Mucosa of descending colon (tissue), 3 donors: Measurements from ENCODE around the gene LSS. TPM values are rescaled to one million over a fixed set of nuclear protein-coding genes. Genes with fewer than 3 reads are reported as not detected.
A peak's percentile ranks its signal among the peaks of the same experiment; 100 is the strongest.
"Not testable (repeated sequence)": the region's sequence is repeated elsewhere in the genome, so short reads cannot be mapped to it uniquely, and the experiment has no call there.

ENCODE experiments used
- ATAC-seq: fragments of 200-7000 bp; cut with Tn5 transposase; one replicate; pipeline ENCODE4 v1.9.1; 2020; ENCODE audit warnings: mild to moderate bottlenecking, moderate library complexity
- DNase-seq, 3 donors: peaks; one replicate each; pipeline ENCODE4 v3.0.0-alpha.2; 2020
- H3K36me3 ChIP-seq: fragments of 200-600 bp; one replicate; pipeline ENCODE4 v1.8.0; 2021; ENCODE audit warnings: low read depth, mild to moderate bottlenecking
- H3K4me1 ChIP-seq: fragments of 200-600 bp; one replicate; pipeline ENCODE4 v1.8.0; 2021; ENCODE audit warnings: low read depth, mild to moderate bottlenecking
- H3K4me3 ChIP-seq: fragments of 200-600 bp; one replicate; pipeline ENCODE4 v1.8.0; 2021; ENCODE audit warnings: mild to moderate bottlenecking
- H3K9me3 ChIP-seq: fragments of 200-600 bp; one replicate; pipeline ENCODE4 v1.8.0; 2021; ENCODE audit warnings: mild to moderate bottlenecking
- intact Hi-C, 2 donors: fragments of 100-400 bp; cut with DNase I in 1 of 2; cut with micrococcal nuclease in 1 of 2; formaldehyde crosslinking; loops; one replicate each; pipeline versions ENCODE4 v1.11.0 to v1.11.1; 2022; cut with DNase I, micrococcal nuclease
- total RNA-seq, 3 donors: library from RNA; stranded (reverse); fragmentation: NEBNext Ultra II Directional in 2 of 3; extraction: Animal tissue kit (Norgen Biotek cat#: 25700) in 2 of 3; gene quantifications; one replicate each; pipeline versions ENCODE4 v1.2.1 to v1.2.4, GENCODE V29; 2021 to 2023
- TF ChIP-seq, protein P1 (sequence below): fragments of 200-600 bp; IDR thresholded peaks from one replicate; pipeline ENCODE4 v1.8.0; 2022; ENCODE audit warnings: antibody characterized with exemption, mild to moderate bottlenecking
- donor health status: DM: no; HTN: no; CAD: no; lungs with moderate emphysema.
- donor health status: DM: no; HTN: no; CAD: no.
- donor health status: DM: no; HTN: yes; CAD: no.

Gene LSS
- total RNA-seq, 3 donors from 2014 or later: 72.6 to 84.8 (median 81.1) TPM

DNA sequence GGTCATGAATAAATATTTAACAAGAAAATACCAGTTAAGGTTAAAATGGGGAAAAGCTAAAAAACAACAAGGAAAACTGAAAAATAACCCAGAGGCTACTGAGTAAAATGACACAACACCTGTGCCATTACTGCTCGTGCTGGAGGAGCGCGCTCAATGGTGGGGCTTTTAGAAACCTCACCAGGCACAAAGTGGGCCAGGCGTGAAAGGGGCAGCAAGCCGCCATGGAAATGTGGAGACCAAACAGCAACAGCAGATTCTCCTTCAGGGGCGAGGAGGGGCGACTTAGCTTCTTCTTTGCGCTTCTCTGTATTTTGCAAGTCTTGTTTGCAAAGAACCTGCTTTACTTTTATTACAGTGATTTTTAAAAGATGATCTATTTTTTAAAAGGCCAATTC lies 25.4 kb downstream of the LSS start:
- ATAC-seq (no peak), DNase-seq (no peak)
- H3K4me3 ChIP-seq: no peak overlapping the region
- TF ChIP-seq, protein P1, sequence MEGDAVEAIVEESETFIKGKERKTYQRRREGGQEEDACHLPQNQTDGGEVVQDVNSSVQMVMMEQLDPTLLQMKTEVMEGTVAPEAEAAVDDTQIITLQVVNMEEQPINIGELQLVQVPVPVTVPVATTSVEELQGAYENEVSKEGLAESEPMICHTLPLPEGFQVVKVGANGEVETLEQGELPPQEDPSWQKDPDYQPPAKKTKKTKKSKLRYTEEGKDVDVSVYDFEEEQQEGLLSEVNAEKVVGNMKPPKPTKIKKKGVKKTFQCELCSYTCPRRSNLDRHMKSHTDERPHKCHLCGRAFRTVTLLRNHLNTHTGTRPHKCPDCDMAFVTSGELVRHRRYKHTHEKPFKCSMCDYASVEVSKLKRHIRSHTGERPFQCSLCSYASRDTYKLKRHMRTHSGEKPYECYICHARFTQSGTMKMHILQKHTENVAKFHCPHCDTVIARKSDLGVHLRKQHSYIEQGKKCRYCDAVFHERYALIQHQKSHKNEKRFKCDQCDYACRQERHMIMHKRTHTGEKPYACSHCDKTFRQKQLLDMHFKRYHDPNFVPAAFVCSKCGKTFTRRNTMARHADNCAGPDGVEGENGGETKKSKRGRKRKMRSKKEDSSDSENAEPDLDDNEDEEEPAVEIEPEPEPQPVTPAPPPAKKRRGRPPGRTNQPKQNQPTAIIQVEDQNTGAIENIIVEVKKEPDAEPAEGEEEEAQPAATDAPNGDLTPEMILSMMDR: no peak
- H3K4me1 ChIP-seq: no peaks in the 10 kb centered on the region
- H3K36me3 ChIP-seq: peaks cover 3% of the 10 kb centered on the region
- no peaks in the 10 kb centered on the region for H3K9me3 ChIP-seq
- intact Hi-C loops: no loop called here

DNA sequence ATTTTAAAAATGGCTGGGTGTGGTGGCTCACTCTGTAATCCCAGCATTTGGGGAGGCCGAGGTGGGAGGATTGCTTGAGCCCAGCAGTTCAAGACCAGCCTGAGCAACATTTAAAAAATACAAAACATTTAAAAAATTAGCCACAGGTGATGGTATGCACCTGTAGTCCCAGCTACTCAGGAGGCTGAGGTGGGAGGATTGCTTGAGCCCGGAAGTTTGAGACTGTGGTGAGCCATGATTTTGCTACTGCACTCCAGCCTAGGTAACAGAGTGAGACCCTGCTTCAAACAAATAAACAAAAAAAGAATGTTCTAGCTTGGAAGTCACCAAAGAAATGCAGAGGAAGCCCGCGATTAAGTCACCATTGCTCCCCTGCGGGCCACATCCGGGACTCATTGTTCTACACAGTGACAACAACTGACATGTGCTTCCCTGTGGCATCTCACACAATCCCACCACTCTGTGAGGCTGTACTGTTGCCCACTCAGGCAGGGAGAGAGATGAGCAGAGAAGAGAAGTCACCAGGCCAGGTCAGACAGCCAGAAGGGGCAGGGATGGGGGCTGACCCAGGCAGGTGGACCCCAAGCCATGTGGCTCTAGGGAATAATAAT lies 25.9 kb downstream of the LSS start:
- intact Hi-C loops: no loop called here
- H3K36me3 ChIP-seq: peaks cover 3% of the 10 kb centered on the region
- no peaks in the 10 kb centered on the region for H3K4me1 ChIP-seq
- H3K4me3 ChIP-seq: no peak overlapping the region
- TF ChIP-seq, protein P1: no peak
- H3K9me3 ChIP-seq: no peaks in the 10 kb centered on the region
- DNase-seq: peak in 2 of 3 donors; percentile 7 to 10
- ATAC-seq: no peak

DNA sequence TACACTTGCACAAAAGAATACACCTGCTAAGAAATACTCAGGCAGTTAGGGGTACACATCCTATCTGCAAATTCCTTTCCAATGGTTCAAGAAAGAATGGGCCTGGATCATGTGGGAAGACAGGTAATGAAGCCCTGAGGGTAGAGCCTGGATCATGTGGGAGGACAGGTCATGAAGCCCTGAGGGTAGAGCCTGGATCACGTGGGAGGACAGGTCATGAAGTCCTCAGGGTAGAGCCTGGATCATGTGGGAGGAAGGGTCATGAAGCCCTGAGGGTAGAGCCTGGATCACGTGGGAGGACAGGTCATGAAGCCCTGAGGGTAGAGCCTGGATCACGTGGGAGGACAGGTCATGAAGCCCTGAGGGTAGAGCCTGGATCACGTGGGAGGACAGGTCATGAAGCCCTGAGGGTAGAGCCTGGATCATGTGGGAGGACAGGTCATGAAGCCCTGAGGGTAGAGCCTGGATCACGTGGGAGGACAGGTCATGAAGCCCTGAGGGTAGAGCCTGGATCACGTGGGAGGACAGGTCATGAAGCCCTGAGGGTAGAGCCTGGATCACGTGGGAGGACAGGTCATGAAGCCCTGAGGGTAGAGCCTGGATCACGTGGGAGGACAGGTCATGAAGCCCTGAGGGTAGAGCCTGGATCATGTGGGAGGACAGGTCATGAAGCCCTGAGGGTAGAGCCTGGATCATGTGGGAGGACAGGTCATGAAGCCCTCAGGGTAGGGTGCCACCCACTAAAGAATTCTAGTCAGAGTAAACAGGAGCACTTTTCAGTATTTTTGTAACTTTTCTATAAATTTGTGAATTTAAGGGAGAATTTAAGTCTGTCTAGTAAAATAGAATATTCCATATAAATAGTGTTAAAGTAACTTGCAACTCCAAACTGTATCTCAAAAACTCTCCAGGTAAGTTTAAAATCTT lies 27.4 kb downstream of the LSS start:
- DNase-seq, H3K4me1 ChIP-seq, intact Hi-C loops, H3K4me3 ChIP-seq, H3K9me3 ChIP-seq, H3K36me3 ChIP-seq, ATAC-seq: not testable (repeated sequence)

DNA sequence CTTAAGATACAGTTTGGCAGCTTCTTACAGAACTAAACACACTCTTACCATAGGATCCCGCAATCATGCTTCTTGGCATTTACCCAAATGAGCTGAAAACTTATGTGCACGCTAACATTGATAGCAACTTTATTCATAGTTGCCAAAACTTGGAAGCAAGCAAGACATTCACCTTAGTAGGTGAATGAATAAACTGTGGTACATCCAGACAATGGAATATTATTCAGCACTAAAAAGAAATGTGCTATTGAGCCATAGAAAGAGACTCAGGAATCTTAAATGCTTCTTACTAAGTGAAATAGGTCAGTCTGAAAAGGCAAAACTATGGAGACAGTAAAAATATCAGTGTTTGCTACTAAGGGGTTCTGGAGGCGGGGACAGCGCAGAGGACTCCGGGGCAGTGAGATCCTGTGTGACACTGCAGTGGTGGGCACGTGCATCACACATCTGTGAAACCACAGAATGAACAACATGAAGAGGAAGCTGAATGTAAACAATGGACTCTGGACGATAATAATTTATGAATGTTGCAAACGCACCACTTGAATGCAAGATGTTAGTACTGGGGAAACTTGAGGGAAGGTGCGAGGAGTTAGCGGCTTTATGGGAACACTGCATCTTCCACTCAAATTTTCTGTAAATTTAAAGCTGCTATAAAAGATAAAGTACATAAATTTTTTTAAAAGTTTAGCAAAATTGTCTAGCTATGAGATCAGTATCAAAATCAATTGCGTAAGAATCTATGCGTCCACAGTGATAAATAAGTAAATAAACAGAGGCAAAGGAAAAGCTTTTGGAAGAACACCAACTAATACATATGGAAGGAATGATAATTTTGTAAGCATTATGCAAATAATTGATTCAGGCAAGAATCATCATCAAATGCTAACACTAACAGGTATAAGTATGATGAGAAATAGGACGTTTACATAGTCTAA lies 28.9 kb downstream of the LSS start:
- ATAC-seq (no peak), DNase-seq (no peak)
- TF ChIP-seq, protein P1: no peak
- intact Hi-C loops: no loop called here
- H3K36me3 ChIP-seq: no peaks in the 10 kb centered on the region
- no peaks in the 10 kb centered on the region for H3K4me1 ChIP-seq
- no peak overlapping the region for H3K4me3 ChIP-seq
- H3K9me3 ChIP-seq: no peaks in the 10 kb centered on the region

DNA sequence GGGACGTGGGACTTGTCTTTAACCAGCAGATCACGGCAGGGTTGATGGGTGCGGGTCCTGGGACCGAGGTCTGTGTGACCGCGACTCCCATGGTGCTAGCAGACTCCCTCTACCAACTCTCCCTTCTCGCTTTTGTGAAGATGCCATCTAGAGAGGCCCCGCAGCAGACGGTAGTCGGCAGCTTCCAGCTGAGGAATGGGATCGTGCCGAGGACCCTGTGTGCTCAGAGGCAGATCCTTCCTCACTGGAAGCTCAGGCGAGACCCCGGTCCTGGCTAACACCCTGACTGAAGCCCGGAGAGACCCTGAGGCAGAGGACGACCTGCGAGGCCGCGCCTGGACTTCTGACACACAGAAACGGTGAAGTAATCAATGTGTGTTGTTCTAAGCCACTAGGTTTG lies 31.8 kb downstream of the LSS start:
- Histone ChIP-seq H3K36me3 (no peaks in the 10 kb centered on the region), H3K4me3 (no peak overlapping the region), H3K4me1 (no peaks in the 10 kb centered on the region), H3K9me3 (no peaks in the 10 kb centered on the region)
- TF ChIP-seq, protein P1: no peak
- DNase-seq (peak in 2 of 3 donors; percentile 16 to 20), ATAC-seq (no peak)
- intact Hi-C loops: no loop called here
